GM12878 (cell line): ENCODE measurements around the gene HMOX2. TPM values are rescaled to one million over a fixed set of nuclear protein-coding genes. Genes with fewer than 3 reads are reported as not detected.

Source experiments
- ATF2 ChIP-seq: IDR thresholded peaks from 2 replicates; pipeline ENCODE4 v1.6.1; 2012; ENCODE audit warnings: low read length, inconsistent platforms
- CBFB ChIP-seq: IDR thresholded peaks from 2 replicates; pipeline ENCODE4 v1.6.1; 2016; ENCODE audit warnings: antibody characterized with exemption, low read depth
- CREM ChIP-seq: IDR thresholded peaks from 2 replicates; pipeline ENCODE4 v1.6.1; 2014; ENCODE audit warnings: antibody characterized with exemption, low read depth
- E4F1 ChIP-seq: fragments of 450-650 bp; IDR thresholded peaks from 2 replicates; pipeline ENCODE4 v1.6.1; 2018; ENCODE audit warnings: borderline replicate concordance, mild to moderate bottlenecking; ENCODE audit not compliant: partially characterized antibody
- FOS ChIP-seq: IDR thresholded peaks from 3 replicates; pipeline ENCODE4 v1.6.1; 2011; ENCODE audit warnings: borderline replicate concordance; ENCODE audit not compliant: insufficient read length; ENCODE audit errors: extremely low read depth
- KLF5 ChIP-seq: fragments of 450-650 bp; IDR thresholded peaks from 2 replicates; pipeline ENCODE4 v1.6.1; 2014; ENCODE audit warnings: mild to moderate bottlenecking; ENCODE audit not compliant: partially characterized antibody
- LARP7 ChIP-seq: fragments of 450-650 bp; IDR thresholded peaks from 2 replicates; pipeline ENCODE4 v1.6.1; 2017; ENCODE audit warnings: mild to moderate bottlenecking
- MTA2 ChIP-seq: fragments of 450-650 bp; IDR thresholded peaks from 2 replicates; pipeline ENCODE4 v1.6.1; 2016; ENCODE audit warnings: low read depth, mild to moderate bottlenecking, moderate library complexity
- MYB ChIP-seq: fragments of 150-350 bp; IDR thresholded peaks from 2 replicates; pipeline ENCODE4 v1.6.1; 2014; ENCODE audit warnings: mild to moderate bottlenecking, low read depth, low read length, borderline replicate concordance
- PAX5 ChIP-seq: IDR thresholded peaks from 2 replicates; pipeline ENCODE4 v1.6.1; 2011; ENCODE audit warnings: low read depth, low read length, borderline replicate concordance
- PBX3 ChIP-seq: IDR thresholded peaks from 2 replicates; pipeline ENCODE4 v1.6.1; 2011; ENCODE audit warnings: mild to moderate bottlenecking, low read depth, low read length, moderate library complexity; ENCODE audit not compliant: insufficient replicate concordance
- POLR2AphosphoS2 ChIP-seq: IDR thresholded peaks from 2 replicates; pipeline ENCODE4 v1.6.1; 2011; ENCODE audit warnings: low read depth, mild to moderate bottlenecking, low read length, improper control_type of control experiment, moderate library complexity
- SMAD5 ChIP-seq: IDR thresholded peaks from 2 replicates; pipeline ENCODE4 v1.6.1; 2016; ENCODE audit warnings: antibody characterized with exemption, low read depth
- SMARCA5 ChIP-seq: fragments of 450-650 bp; IDR thresholded peaks from 2 replicates; pipeline ENCODE4 v1.6.1; 2017; ENCODE audit warnings: mild to moderate bottlenecking
- SP1 ChIP-seq: IDR thresholded peaks from one replicate; pipeline ENCODE4 v1.6.1; 2011; ENCODE audit warnings: low read depth, low read length
- SREBF1 ChIP-seq: IDR thresholded peaks from 2 replicates; pipeline ENCODE4 v1.6.1; 2012; ENCODE audit warnings: mild to moderate bottlenecking, low read length
- SREBF2 ChIP-seq: IDR thresholded peaks from 2 replicates; pipeline ENCODE4 v1.6.1; 2012; ENCODE audit warnings: mild to moderate bottlenecking, low read length
- TARDBP ChIP-seq: IDR thresholded peaks from 2 replicates; pipeline ENCODE4 v1.6.1; 2016; ENCODE audit warnings: borderline replicate concordance
- YBX1 ChIP-seq: fragments of 450-650 bp; IDR thresholded peaks from 2 replicates; pipeline ENCODE4 v1.6.1; 2016; ENCODE audit warnings: antibody characterized with exemption
- YY1 ChIP-seq: IDR thresholded peaks from 2 replicates; pipeline ENCODE4 v1.6.1; 2011; ENCODE audit warnings: low read depth, mild to moderate bottlenecking, low read length
- ZBTB40 ChIP-seq: fragments of 450-650 bp; IDR thresholded peaks from 2 replicates; pipeline ENCODE4 v1.6.1; 2016; ENCODE audit warnings: mild to moderate bottlenecking, moderate library complexity, borderline replicate concordance
- ZNF24 ChIP-seq: fragments of 450-650 bp; IDR thresholded peaks from 2 replicates; pipeline ENCODE4 v1.6.1; 2017; ENCODE audit warnings: antibody characterized with exemption, mild to moderate bottlenecking
- ZNF622 ChIP-seq: fragments of 450-650 bp; IDR thresholded peaks from 2 replicates; pipeline ENCODE4 v1.6.1; 2017; ENCODE audit warnings: mild to moderate bottlenecking, inconsistent platforms
- polyA plus RNA-seq, 11 experiments: library from polyadenylated mRNA; depleted of rRNA in 4 of 11; unstranded in 6 of 11; stranded (reverse) in 5 of 11; fragments of >200 nt; fragmentation: Nextera tagmentation in 4 of 11; fragmentation: Illumina TruSeq in 1 of 11; extraction: Ambion mirVana in 4 of 11; extraction: Trizol in 1 of 11; gene quantifications; 1 replicate in 1 of 11; 2 replicates in 10 of 11; pipeline versions ENCODE4 v1.2.1 to v1.2.3, GENCODE V29; 2011 to 2016; ENCODE audit warnings: inconsistent platforms in 2 of 11, missing spikeins in 2 of 11, low read depth in 1 of 11
- total RNA-seq, 4 experiments: library from RNA; depleted of rRNA in 3 of 4; stranded (reverse); fragments of >200 nt in 3 of 4; fragmentation: Illumina TruSeq in 1 of 4; extraction: Trizol in 1 of 4; gene quantifications; 2 replicates each; pipeline versions ENCODE4 v1.2.1 to v1.2.3, GENCODE V29; 2013 to 2021

The HMOX2 gene
- total and polyA plus RNA-seq, 10 of the 15 experiments (the other 5 are each of a cell fraction or from before 2014, with no cell fraction given), result 26.4 to 111 (median 57.8) TPM

- no peak for TF ChIP-seq MTA2
- TF ChIP-seq SMAD5, result no peak
- TF ChIP-seq KLF5, result no peak
- no peak for TF ChIP-seq ZNF24
- no peak for TF ChIP-seq TARDBP
- TF ChIP-seq FOS, result no peak
- no peak; the same call in 1 of the 2 replicates for TF ChIP-seq LARP7
- TF ChIP-seq SREBF2, result no peak
- no peak for TF ChIP-seq ZNF622
- TF ChIP-seq CREM, result no peak
- no peak for TF ChIP-seq SP1
- TF ChIP-seq PAX5, result no peak
- TF ChIP-seq YBX1, result no peak
- peak; percentile 71 for TF ChIP-seq SMARCA5
- no peak for TF ChIP-seq E4F1
- no peak for TF ChIP-seq SREBF1
- TF ChIP-seq YY1, result peak; percentile 69; the same call in 1 of the 2 replicates
- no peak for TF ChIP-seq MYB
- TF ChIP-seq PBX3, result no peak
- TF ChIP-seq CBFB, result no peak
- no peak for TF ChIP-seq ZBTB40
- no peak for TF ChIP-seq POLR2AphosphoS2
- TF ChIP-seq ATF2, result no peak
Measured at GRCh38 chr16:4506450-4506849, 30.3 kb downstream of the HMOX2 start (continued).
